MM.1S (cell line): ENCODE measurements around the gene ZNF697.

ENCODE experiments used
- DNase-seq: peaks from one replicate; pipeline ENCODE4 v3.0.0-alpha.2; 2015
- H2AFZ ChIP-seq: fragments of 300-600 bp; sonication (generic); 2 replicates; pipeline ENCODE4 v1.6.0; 2016; ENCODE audit warnings: antibody characterized with exemption, low read length
- H3F3A ChIP-seq: fragments of 300-600 bp; sonication (generic); 2 replicates; pipeline ENCODE4 v1.6.1; 2016; ENCODE audit warnings: mild to moderate bottlenecking, antibody characterized with exemption, low read length, moderate library complexity, mixed read lengths; ENCODE audit not compliant: insufficient read depth
- H3K27ac ChIP-seq: fragments of 300-600 bp; sonication (generic); 2 replicates; pipeline ENCODE4 v1.5.1; 2016; ENCODE audit warnings: mild to moderate bottlenecking, low read length
- H3K27me3 ChIP-seq: fragments of 300-600 bp; sonication (generic); replicated peaks from 2 replicates; pipeline ENCODE4 v1.6.0; 2016; ENCODE audit warnings: low read length; ENCODE audit not compliant: insufficient read depth
- H3K36me3 ChIP-seq: fragments of 300-600 bp; sonication (generic); replicated peaks from 2 replicates; pipeline ENCODE4 v1.6.1; 2016; ENCODE audit warnings: mild to moderate bottlenecking, low read length, mixed read lengths; ENCODE audit not compliant: insufficient read depth
- H3K4me1 ChIP-seq: fragments of 300-600 bp; sonication (generic); 2 replicates; pipeline ENCODE4 v1.6.1; 2016; ENCODE audit warnings: low read length, mixed read lengths
- H3K4me2 ChIP-seq: fragments of 300-600 bp; sonication (generic); 2 replicates; pipeline ENCODE4 v1.6.0; 2016; ENCODE audit warnings: low read depth, low read length
- H3K4me3 ChIP-seq: fragments of 300-600 bp; sonication (generic); 2 replicates; pipeline ENCODE4 v1.5.1; 2016; ENCODE audit warnings: low read length, mixed read lengths
- H3K79me2 ChIP-seq: fragments of 300-600 bp; sonication (generic); 2 replicates; pipeline ENCODE4 v1.6.1; 2016; ENCODE audit warnings: mixed run types, low read length, mixed read lengths
- H3K9ac ChIP-seq: fragments of 300-600 bp; sonication (generic); 2 replicates; pipeline ENCODE4 v1.6.1; 2016; ENCODE audit warnings: low read length, mixed read lengths
- H3K9me2 ChIP-seq: fragments of 300-600 bp; sonication (generic); replicated peaks from 2 replicates; pipeline ENCODE4 v1.6.1; 2016; ENCODE audit warnings: mild to moderate bottlenecking, low read length, mixed read lengths; ENCODE audit not compliant: insufficient read depth
- H3K9me3 ChIP-seq: fragments of 300-600 bp; sonication (generic); replicated peaks from 2 replicates; pipeline ENCODE4 v1.6.1; 2016; ENCODE audit warnings: mild to moderate bottlenecking, low read length, mixed read lengths; ENCODE audit not compliant: insufficient read depth
- H4K20me1 ChIP-seq: fragments of 300-600 bp; sonication (generic); 2 replicates; pipeline ENCODE4 v1.6.1; 2016; ENCODE audit warnings: mild to moderate bottlenecking, low read length, moderate library complexity, mixed read lengths; ENCODE audit not compliant: insufficient read depth
- CTCF ChIP-seq: fragments of 300-600 bp; sonication (generic); IDR thresholded peaks from 2 replicates; pipeline ENCODE4 v1.5.1; 2016; ENCODE audit warnings: antibody characterized with exemption, low read length, mixed read lengths
- EZH2 ChIP-seq: fragments of 300-600 bp; sonication (generic); optimal IDR thresholded peaks from 2 replicates; pipeline ENCODE3; 2017; ENCODE audit warnings: low read depth, mild to moderate bottlenecking, antibody characterized with exemption, low read length, mixed read lengths
- EZH2phosphoT487 ChIP-seq: fragments of 300-600 bp; sonication (generic); IDR thresholded peaks from 2 replicates; pipeline ENCODE4 v1.6.1; 2018; ENCODE audit warnings: antibody characterized with exemption, low read length

The ZNF697 gene

GRCh38 chr1:119632841-119633240 lies 15.2 kb downstream of the ZNF697 start:
- H3K9me3 ChIP-seq = no peaks in the 10 kb centered on the region
- no peaks in the 10 kb centered on the region for H3K36me3 ChIP-seq
- no peaks in the 10 kb centered on the region for H3K9me2 ChIP-seq
- no peak overlapping the region for H2AFZ ChIP-seq
- no peak for TF ChIP-seq EZH2
- no peak for TF ChIP-seq EZH2phosphoT487
- TF ChIP-seq CTCF = no peak
- H3F3A ChIP-seq = no peaks in the 10 kb centered on the region
- H3K27me3 ChIP-seq = no peaks in the 10 kb centered on the region
- H3K9ac ChIP-seq = no peak overlapping the region
- no peak for DNase-seq
- H3K4me2 ChIP-seq = no peak overlapping the region
- H3K4me3 ChIP-seq = no peak overlapping the region
- no peak overlapping the region for H3K27ac ChIP-seq
- no peaks in the 10 kb centered on the region for H4K20me1 ChIP-seq
- H3K79me2 ChIP-seq = no peaks in the 10 kb centered on the region
- H3K4me1 ChIP-seq = no peaks in the 10 kb centered on the region

- no peaks in the 10 kb centered on the region for H3K9me3 ChIP-seq
- no peaks in the 10 kb centered on the region for H4K20me1 ChIP-seq
- TF ChIP-seq CTCF = no peak
- TF ChIP-seq EZH2 = no peak
- TF ChIP-seq EZH2phosphoT487 = no peak
- no peaks in the 10 kb centered on the region for H3K79me2 ChIP-seq
- H2AFZ ChIP-seq = no peak overlapping the region
- DNase-seq = no peak
- H3K4me2 ChIP-seq = no peak overlapping the region
- H3K27ac ChIP-seq = no peak overlapping the region
- no peaks in the 10 kb centered on the region for H3K9me2 ChIP-seq
- H3K9ac ChIP-seq = no peak overlapping the region
- no peaks in the 10 kb centered on the region for H3K27me3 ChIP-seq
- H3K4me3 ChIP-seq = no peak overlapping the region
- no peaks in the 10 kb centered on the region for H3K36me3 ChIP-seq
- H3K4me1 ChIP-seq = no peaks in the 10 kb centered on the region
- H3F3A ChIP-seq = no peaks in the 10 kb centered on the region
Measured at GRCh38 chr1:119632103-119632490, 16.0 kb downstream of the ZNF697 start.

- Histone ChIP-seq H2AFZ (no peak overlapping the region), H3K79me2 (no peaks in the 10 kb centered on the region), H3K9me2 (no peaks in the 10 kb centered on the region), H3K4me2 (no peak overlapping the region), H3K27me3 (no peaks in the 10 kb centered on the region), H3K9me3 (no peaks in the 10 kb centered on the region), H3K4me3 (no peak overlapping the region), H3K9ac (no peak overlapping the region), H3K4me1 (no peaks in the 10 kb centered on the region), H4K20me1 (no peaks in the 10 kb centered on the region), H3F3A (no peaks in the 10 kb centered on the region), H3K36me3 (no peaks in the 10 kb centered on the region), H3K27ac (no peak overlapping the region)
- no peak for TF ChIP-seq EZH2phosphoT487
- no peak for TF ChIP-seq CTCF
- no peak for TF ChIP-seq EZH2
- DNase-seq = no peak
Measured at GRCh38 chr1:119631433-119632102, 16.5 kb downstream of the ZNF697 start.
